ENCODE results near the gene SLC25A27.

DNA sequence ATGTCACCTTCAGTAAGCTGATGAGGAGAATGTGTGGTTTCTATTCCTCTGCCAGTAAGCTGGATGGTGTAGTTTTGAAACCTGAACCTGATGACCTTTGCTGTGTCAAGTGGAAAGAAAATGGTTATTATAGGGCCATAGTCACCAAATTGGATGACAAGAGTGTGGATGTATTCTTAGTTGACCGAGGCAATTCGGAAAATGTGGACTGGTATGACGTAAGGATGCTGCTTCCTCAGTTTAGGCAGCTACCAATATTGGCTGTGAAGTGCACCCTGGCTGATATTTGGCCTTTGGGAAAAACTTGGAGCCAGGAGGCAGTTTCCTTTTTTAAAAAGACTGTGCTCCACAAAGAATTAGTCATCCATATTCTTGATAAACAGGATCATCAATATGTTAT is 36.9 kb downstream of the SLC25A27 start:
- TF ChIP-seq TAF1 (IDR thresholded peaks at IDR 0.05; ENCODE audit: borderline replicate concordance, insufficient read depth, low read length) (no peak), POLR2AphosphoS5 (IDR thresholded peaks at IDR 0.05; ENCODE audit: low read depth, low read length) (no peak), SIN3A (IDR thresholded peaks at IDR 0.05; ENCODE audit: borderline replicate concordance, insufficient read depth, low read length) (no peak)
- TF ChIP-seq, protein P1, sequence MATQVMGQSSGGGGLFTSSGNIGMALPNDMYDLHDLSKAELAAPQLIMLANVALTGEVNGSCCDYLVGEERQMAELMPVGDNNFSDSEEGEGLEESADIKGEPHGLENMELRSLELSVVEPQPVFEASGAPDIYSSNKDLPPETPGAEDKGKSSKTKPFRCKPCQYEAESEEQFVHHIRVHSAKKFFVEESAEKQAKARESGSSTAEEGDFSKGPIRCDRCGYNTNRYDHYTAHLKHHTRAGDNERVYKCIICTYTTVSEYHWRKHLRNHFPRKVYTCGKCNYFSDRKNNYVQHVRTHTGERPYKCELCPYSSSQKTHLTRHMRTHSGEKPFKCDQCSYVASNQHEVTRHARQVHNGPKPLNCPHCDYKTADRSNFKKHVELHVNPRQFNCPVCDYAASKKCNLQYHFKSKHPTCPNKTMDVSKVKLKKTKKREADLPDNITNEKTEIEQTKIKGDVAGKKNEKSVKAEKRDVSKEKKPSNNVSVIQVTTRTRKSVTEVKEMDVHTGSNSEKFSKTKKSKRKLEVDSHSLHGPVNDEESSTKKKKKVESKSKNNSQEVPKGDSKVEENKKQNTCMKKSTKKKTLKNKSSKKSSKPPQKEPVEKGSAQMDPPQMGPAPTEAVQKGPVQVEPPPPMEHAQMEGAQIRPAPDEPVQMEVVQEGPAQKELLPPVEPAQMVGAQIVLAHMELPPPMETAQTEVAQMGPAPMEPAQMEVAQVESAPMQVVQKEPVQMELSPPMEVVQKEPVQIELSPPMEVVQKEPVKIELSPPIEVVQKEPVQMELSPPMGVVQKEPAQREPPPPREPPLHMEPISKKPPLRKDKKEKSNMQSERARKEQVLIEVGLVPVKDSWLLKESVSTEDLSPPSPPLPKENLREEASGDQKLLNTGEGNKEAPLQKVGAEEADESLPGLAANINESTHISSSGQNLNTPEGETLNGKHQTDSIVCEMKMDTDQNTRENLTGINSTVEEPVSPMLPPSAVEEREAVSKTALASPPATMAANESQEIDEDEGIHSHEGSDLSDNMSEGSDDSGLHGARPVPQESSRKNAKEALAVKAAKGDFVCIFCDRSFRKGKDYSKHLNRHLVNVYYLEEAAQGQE (IDR thresholded peaks at IDR 0.05; ENCODE audit: insufficient read depth in 1 of 2, low read depth in 2 of 2, low read length in 2 of 2) = no peak

Measured in PFSK-1 (cell line).